ENCODE measurements around the gene SYTL3.

- TF ChIP-seq EZH2 (IDR thresholded peaks at IDR 0.05; ENCODE audit: low read depth, unreplicated experiment) (no peak), CTCF (conservative IDR thresholded peaks at IDR 0.05; ENCODE audit: low read depth in 2 of 2) (no peak), JUNB (IDR thresholded peaks at IDR 0.05; ENCODE audit: unreplicated experiment) (no peak), CREB1 (CRISPR knock-in tag; IDR thresholded peaks at IDR 0.05; ENCODE audit: low read depth) (no peak), POLR2AphosphoS5 (IDR thresholded peaks at IDR 0.05; ENCODE audit: low read depth) (no peak), ETS1 (IDR thresholded peaks at IDR 0.05) (no peak), EZH2phosphoT487 (IDR thresholded peaks at IDR 0.05; ENCODE audit: unreplicated experiment) (no peak), REST (IDR thresholded peaks at IDR 0.05; ENCODE audit: unreplicated experiment) (no peak), NANOG (IDR thresholded peaks at IDR 0.05; ENCODE audit: borderline replicate concordance) (no peak), STAT1 (IDR thresholded peaks at IDR 0.05; ENCODE audit: unreplicated experiment) (no peak), ZNF462 (CRISPR knock-in tag; IDR thresholded peaks at IDR 0.05) (no peak), ZNF114 (CRISPR knock-in tag; IDR thresholded peaks at IDR 0.05) (no peak), ZNF331 (CRISPR knock-in tag; IDR thresholded peaks at IDR 0.05; ENCODE audit: low read depth) (no peak)
Observed at GRCh38 chr6:158630938-158631616, 18.8 kb upstream of the SYTL3 start.
